Spleen (tissue), 7 donors: ENCODE results near the gene DAB2IP.

Experiments used
- POLR2A ChIP-seq, 3 donors: fragments of 450-650 bp; IDR thresholded peaks; one replicate each; pipeline ENCODE4 v1.5.1; 2017; ENCODE audit warnings: antibody characterized with exemption in 3 of 3, mild to moderate bottlenecking in 1 of 3
- POLR2AphosphoS5 ChIP-seq, 3 donors: sonication (generic); formaldehyde crosslinking; IDR thresholded peaks; one replicate each; pipeline ENCODE4 v1.5.1; 2017; ENCODE audit warnings: antibody characterized with exemption in 3 of 3
- TF ChIP-seq, protein P1 (sequence below), 11 experiments: fragments of 200-600 bp in 7 of 11; fragments of 450-650 bp in 4 of 11; sonication (generic) in 4 of 11; IDR thresholded peaks in 8 of 11; conservative IDR thresholded peaks in 3 of 11; 1 replicate in 7 of 11; 2 replicates in 4 of 11; pipeline versions ENCODE4 v1.4.0 to v1.8.0; 2016 to 2021; ENCODE audit warnings: antibody characterized with exemption in 11 of 11, inconsistent platforms in 4 of 11, mild to moderate bottlenecking in 1 of 11
- donor health status: DM: no; HTN: no; CAD: no; lungs with moderate emphysema.
- donor health status: DM: no; HTN: no; CAD: no.
- donor health status: DM: no; HTN: no; CAD: no.

DNA sequence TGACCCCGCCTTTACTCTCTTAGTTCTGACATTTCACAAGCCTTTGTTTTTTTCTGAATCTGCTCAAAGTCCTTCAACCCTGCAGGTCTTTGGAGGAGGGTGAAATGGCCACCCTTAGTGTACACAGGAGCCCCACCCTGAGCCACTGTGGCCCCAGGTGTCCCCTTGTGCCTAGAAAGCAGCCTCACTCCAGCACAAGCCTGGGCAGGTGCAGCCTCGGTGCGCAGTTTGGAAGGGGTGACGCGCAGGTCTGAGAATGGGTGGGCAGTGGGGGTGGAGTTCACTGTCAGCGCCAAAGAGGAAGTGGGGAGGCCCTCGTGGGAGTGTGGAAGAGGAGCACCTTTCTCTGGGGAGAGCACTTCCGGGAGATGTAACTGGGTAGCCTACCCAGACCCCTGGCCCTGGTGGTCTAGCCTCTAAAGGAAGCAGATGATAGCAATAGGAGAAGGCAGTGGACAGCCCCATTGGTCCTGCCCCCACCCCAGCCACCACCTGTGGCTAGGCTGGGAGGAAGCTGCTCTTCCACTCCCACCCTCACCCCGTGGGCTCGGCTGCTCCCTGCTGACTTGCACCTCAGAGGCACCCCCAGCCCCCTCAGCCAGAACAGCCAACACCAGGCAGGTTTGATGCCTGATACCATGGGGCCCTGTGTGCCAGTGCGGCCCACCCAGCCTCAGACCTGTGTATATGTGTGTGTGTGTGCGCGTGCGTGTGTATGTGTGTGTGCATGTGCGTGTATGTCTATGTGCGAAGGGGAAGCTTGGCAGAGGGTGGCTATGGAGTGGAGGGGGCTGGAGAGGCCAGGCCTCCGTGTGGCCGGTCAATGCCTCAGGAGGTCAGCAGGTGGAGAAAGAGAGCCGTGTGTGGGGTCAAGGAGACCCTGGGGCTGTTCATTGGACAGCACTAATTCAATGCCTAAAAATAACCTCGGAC is 16.8 kb upstream of the DAB2IP start:
- TF ChIP-seq, protein P1, sequence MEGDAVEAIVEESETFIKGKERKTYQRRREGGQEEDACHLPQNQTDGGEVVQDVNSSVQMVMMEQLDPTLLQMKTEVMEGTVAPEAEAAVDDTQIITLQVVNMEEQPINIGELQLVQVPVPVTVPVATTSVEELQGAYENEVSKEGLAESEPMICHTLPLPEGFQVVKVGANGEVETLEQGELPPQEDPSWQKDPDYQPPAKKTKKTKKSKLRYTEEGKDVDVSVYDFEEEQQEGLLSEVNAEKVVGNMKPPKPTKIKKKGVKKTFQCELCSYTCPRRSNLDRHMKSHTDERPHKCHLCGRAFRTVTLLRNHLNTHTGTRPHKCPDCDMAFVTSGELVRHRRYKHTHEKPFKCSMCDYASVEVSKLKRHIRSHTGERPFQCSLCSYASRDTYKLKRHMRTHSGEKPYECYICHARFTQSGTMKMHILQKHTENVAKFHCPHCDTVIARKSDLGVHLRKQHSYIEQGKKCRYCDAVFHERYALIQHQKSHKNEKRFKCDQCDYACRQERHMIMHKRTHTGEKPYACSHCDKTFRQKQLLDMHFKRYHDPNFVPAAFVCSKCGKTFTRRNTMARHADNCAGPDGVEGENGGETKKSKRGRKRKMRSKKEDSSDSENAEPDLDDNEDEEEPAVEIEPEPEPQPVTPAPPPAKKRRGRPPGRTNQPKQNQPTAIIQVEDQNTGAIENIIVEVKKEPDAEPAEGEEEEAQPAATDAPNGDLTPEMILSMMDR (IDR thresholded peaks at IDR 0.05 in 8 of 11, conservative IDR thresholded peaks at IDR 0.05 in 3 of 11), result peak in 2 of 11 experiments; percentile 22 to 27
- TF ChIP-seq POLR2AphosphoS5 (IDR thresholded peaks at IDR 0.05) (no peak), POLR2A (IDR thresholded peaks at IDR 0.05) (no peak)
